ENCODE results near the gene KIF18B. TPM values are rescaled to one million over a fixed set of nuclear protein-coding genes. Genes with fewer than 3 reads are reported as not detected.
A peak's percentile ranks its signal among the peaks of the same experiment; 100 is the strongest.

Gene KIF18B
- total RNA-seq, 4 donors from 2014 or later = 0.82 to 7.6 (median 3.7) TPM

- H3K27me3 ChIP-seq = no peaks in the 10 kb centered on the region
- H3K36me3 ChIP-seq = no peaks in the 10 kb centered on the region
- in situ Hi-C loops (cut with MboI; ENCODE audit: low pct_ligation_motif_present in 1 of 4, low pct_unique_long_range_greater_than_20kb in 1 of 4, low sequenced_read_pairs in 3 of 4) = no loop called here
- peaks cover 4 to 15% (median 10%) of the 10 kb centered on the region in 4 donors for H3K4me1 ChIP-seq
- TF ChIP-seq EP300 (IDR thresholded peaks at IDR 0.05; ENCODE audit: low read depth) (no peak), POLR2A (IDR thresholded peaks at IDR 0.05) (no peak), CTCF (IDR thresholded peaks at IDR 0.05) (no peak), POLR2AphosphoS5 (IDR thresholded peaks at IDR 0.05) (no peak)
- whole genome bisulfite sequencing, 2 donors (ENCODE audit: low coverage in 1 of 2) = 72 to 74% methylated on average over 5 to 10 of the region's 10 CpGs
- H3K27ac ChIP-seq = peak overlapping the region in 3 of 4 donors; percentile 47 to 67 (median 54)
- no peak overlapping the region for H3K4me3 ChIP-seq
- intact Hi-C loops (cut with DNase I; ENCODE audit: low total_unique reads) = no loop called here
- no peak for DNase-seq
- H3K9me3 ChIP-seq = no peaks in the 10 kb centered on the region
Measured at GRCh38 chr17:44906010-44906646, 41.4 kb downstream of the KIF18B start.

- H3K4me3 ChIP-seq = no peak overlapping the region
- H3K4me1 ChIP-seq = peaks cover 4 to 14% (median 12%) of the 10 kb centered on the region in 4 donors
- no peaks in the 10 kb centered on the region for H3K9me3 ChIP-seq
- TF ChIP-seq POLR2AphosphoS5 (IDR thresholded peaks at IDR 0.05) (peak in 2 of 3 donors; percentile 41 to 57), EP300 (IDR thresholded peaks at IDR 0.05; ENCODE audit: low read depth) (no peak), POLR2A (IDR thresholded peaks at IDR 0.05) (peak; percentile 30), CTCF (IDR thresholded peaks at IDR 0.05) (no peak)
- H3K27me3 ChIP-seq = no peaks in the 10 kb centered on the region
- DNase-seq = peak; percentile 71
- WGBS, 2 donors (ENCODE audit: low coverage in 1 of 2) = 47 to 60% methylated on average over 2 to 9 of the region's 9 CpGs
- in situ Hi-C loops (cut with MboI; ENCODE audit: low pct_ligation_motif_present in 1 of 4, low pct_unique_long_range_greater_than_20kb in 1 of 4, low sequenced_read_pairs in 3 of 4) = no loop called here
- intact Hi-C loops (cut with DNase I; ENCODE audit: low total_unique reads) = no loop called here
- no peaks in the 10 kb centered on the region for H3K36me3 ChIP-seq
- H3K27ac ChIP-seq = peak overlapping the region in 3 of 4 donors; percentile 47 to 67 (median 54)
Measured at GRCh38 chr17:44905006-44906000, 42.3 kb downstream of the KIF18B start.

- Histone ChIP-seq H3K4me3 (no peak overlapping the region), H3K27ac (no peak overlapping the region), H3K4me1 (peaks cover 7 to 21% (median 19%) of the 10 kb centered on the region in 4 donors), H3K27me3 (no peaks in the 10 kb centered on the region), H3K9me3 (no peaks in the 10 kb centered on the region), H3K36me3 (no peaks in the 10 kb centered on the region)
- intact Hi-C loops (cut with DNase I; ENCODE audit: low total_unique reads) = no loop called here
- 93 to 96% methylated on average over 5 to 32 of the region's 35 CpGs for WGBS, 2 donors (ENCODE audit: low coverage in 1 of 2)
- no peak for DNase-seq
- TF ChIP-seq EP300 (IDR thresholded peaks at IDR 0.05; ENCODE audit: low read depth) = no peak
- TF ChIP-seq CTCF (IDR thresholded peaks at IDR 0.05) = no peak
- TF ChIP-seq POLR2A (IDR thresholded peaks at IDR 0.05) = no peak
- TF ChIP-seq POLR2AphosphoS5 (IDR thresholded peaks at IDR 0.05) = no peak
- in situ Hi-C loops (cut with MboI; ENCODE audit: low pct_ligation_motif_present in 1 of 4, low pct_unique_long_range_greater_than_20kb in 1 of 4, low sequenced_read_pairs in 3 of 4) = no loop called here
Measured at GRCh38 chr17:44904001-44904984, 43.3 kb downstream of the KIF18B start.
